Cardiac muscle cell (in vitro differentiated cells and primary cell): ENCODE measurements around the gene PPEF2. TPM values are rescaled to one million over a fixed set of nuclear protein-coding genes. Genes with fewer than 3 reads are reported as not detected.

ENCODE experiments used
- polyA plus RNA-seq: library from polyadenylated mRNA; unstranded; fragments of >200 nt; fragmentation: Nextera tagmentation; extraction: Ambion mirVana; gene quantifications from 2 replicates; pipeline ENCODE4 v1.2.1, GENCODE V29; 2016
- total RNA-seq: library from RNA; depleted of rRNA; stranded (reverse); fragments of >200 nt; gene quantifications from 2 replicates; pipeline ENCODE4 v1.2.3, GENCODE V29; 2016

PPEF2 gene
- total and polyA plus RNA-seq, 2 experiments from 2014 or later = not detected

Other genes starting within 250 kb of the PPEF2 start
- gene G3BP2, start 229.0 kb downstream of the PPEF2 start, total RNA-seq = 203 and 210 TPM in 2 replicates
- gene G3BP2, start 229.0 kb downstream of the PPEF2 start, polyA plus RNA-seq = 181 and 194 TPM in 2 replicates
- gene USO1, start 177.9 kb downstream of the PPEF2 start, total RNA-seq = 45.1 and 47.9 TPM in 2 replicates
- 46.6 and 50.5 TPM in 2 replicates for gene USO1, start 177.9 kb downstream of the PPEF2 start, polyA plus RNA-seq
- 18.7 and 24.8 TPM in 2 replicates for gene NAAA, start 38.6 kb upstream of the PPEF2 start, total RNA-seq
- gene NAAA, start 38.6 kb upstream of the PPEF2 start, polyA plus RNA-seq = 5.0 and 7.5 TPM in 2 replicates
- 20.4 and 21.7 TPM in 2 replicates for gene SDAD1, start 88.5 kb upstream of the PPEF2 start, total RNA-seq
- 43.7 and 49.5 TPM in 2 replicates for gene SDAD1, start 88.5 kb upstream of the PPEF2 start, polyA plus RNA-seq
- not detected in 2 replicates for gene CXCL9, start 105.1 kb upstream of the PPEF2 start, total RNA-seq
- gene CXCL9, start 105.1 kb upstream of the PPEF2 start, polyA plus RNA-seq = not detected in 2 replicates
- gene CXCL10, start 121.0 kb upstream of the PPEF2 start, total RNA-seq = not detected in 2 replicates
- gene CXCL10, start 121.0 kb upstream of the PPEF2 start, polyA plus RNA-seq = not detected in 2 replicates
- gene CXCL11, start 133.6 kb upstream of the PPEF2 start, total RNA-seq = not detected in 2 replicates
- not detected in 2 replicates for gene CXCL11, start 133.6 kb upstream of the PPEF2 start, polyA plus RNA-seq
- gene ART3, start 172.3 kb upstream of the PPEF2 start, total RNA-seq = 2.0 and 3.2 TPM in 2 replicates
- gene ART3, start 172.3 kb upstream of the PPEF2 start, polyA plus RNA-seq = 2.4 and 7.6 TPM in 2 replicates
- 22.0 and 22.9 TPM in 2 replicates for gene NUP54, start 245.9 kb upstream of the PPEF2 start, total RNA-seq
- 31.6 and 40.4 TPM in 2 replicates for gene NUP54, start 245.9 kb upstream of the PPEF2 start, polyA plus RNA-seq